ENCODE measurements around the gene AATK. TPM values are rescaled to one million over a fixed set of nuclear protein-coding genes. Genes with fewer than 3 reads are reported as not detected.
A peak's percentile ranks its signal among the peaks of the same experiment; 100 is the strongest.

Gene AATK
- total RNA-seq, 4 donors from 2014 or later, result 4.1 to 17.6 (median 7.4) TPM

- intact Hi-C loops (cut with DNase I), result no loop called here
- no peaks in the 10 kb centered on the region for H3K9me3 ChIP-seq
- H3K4me1 ChIP-seq, result peaks cover 20 to 35% of the 10 kb centered on the region in 2 donors
- H3K27me3 ChIP-seq, result no peaks in the 10 kb centered on the region
- TF ChIP-seq CTCF (IDR thresholded peaks at IDR 0.05) (no peak), POLR2A (IDR thresholded peaks at IDR 0.05) (no peak)
- no peak for DNase-seq
- H3K27ac ChIP-seq, result no peak overlapping the region
- H3K4me3 ChIP-seq (replicated peaks in 1 of 3), result no peak overlapping the region
- WGBS, 2 donors, result 68 to 84% methylated on average over 4 to 7 of the region's 9 CpGs
- peaks cover 8 to 10% of the 10 kb centered on the region in 2 donors for H3K36me3 ChIP-seq
These were observed 74.9 kb downstream of the AATK start for GRCh38 chr17:81091154-81091553.

- DNase-seq, result peak in 1 of 2 donors; percentile 31
- no peaks in the 10 kb centered on the region for H3K9me3 ChIP-seq
- no peak overlapping the region for H3K4me3 ChIP-seq (replicated peaks in 1 of 3)
- H3K27me3 ChIP-seq, result no peaks in the 10 kb centered on the region
- TF ChIP-seq CTCF (IDR thresholded peaks at IDR 0.05) (no peak), POLR2A (IDR thresholded peaks at IDR 0.05) (no peak)
- intact Hi-C loops (cut with DNase I), result no loop called here
- no peak overlapping the region for H3K27ac ChIP-seq
- 80 to 84% methylated on average over 19 to 21 of the region's 26 CpGs for WGBS, 2 donors
- peaks cover 10% of the 10 kb centered on the region in 2 donors for H3K36me3 ChIP-seq
- peaks cover 14 to 29% of the 10 kb centered on the region in 2 donors for H3K4me1 ChIP-seq
These were observed 75.5 kb downstream of the AATK start for GRCh38 chr17:81090361-81091136.

GRCh38 chr17:81086789-81087551 lies 79.1 kb downstream of the AATK start:
- intact Hi-C loops (cut with DNase I), result no loop called here
- no peak for DNase-seq
- WGBS, 2 donors, result 84 to 90% methylated on average over 22 to 28 of the region's 32 CpGs
- H3K27ac ChIP-seq, result no peak overlapping the region
- H3K4me3 ChIP-seq (replicated peaks in 1 of 3), result no peak overlapping the region
- H3K27me3 ChIP-seq, result no peaks in the 10 kb centered on the region
- H3K9me3 ChIP-seq, result no peaks in the 10 kb centered on the region
- H3K4me1 ChIP-seq, result peaks cover 10 to 32% of the 10 kb centered on the region in 2 donors
- peaks cover 10% of the 10 kb centered on the region in 2 donors for H3K36me3 ChIP-seq
- TF ChIP-seq CTCF (IDR thresholded peaks at IDR 0.05) (no peak), POLR2A (IDR thresholded peaks at IDR 0.05) (no peak)

GRCh38 chr17:81085420-81085911 lies 80.6 kb downstream of the AATK start:
- TF ChIP-seq POLR2A (IDR thresholded peaks at IDR 0.05) (no peak), CTCF (IDR thresholded peaks at IDR 0.05) (no peak)
- DNase-seq, result no peak
- peaks cover 10% of the 10 kb centered on the region in 2 donors for H3K36me3 ChIP-seq
- no peak overlapping the region for H3K4me3 ChIP-seq (replicated peaks in 1 of 3)
- H3K27me3 ChIP-seq, result no peaks in the 10 kb centered on the region
- no peaks in the 10 kb centered on the region for H3K9me3 ChIP-seq
- H3K27ac ChIP-seq, result peak overlapping the region in 2 of 3 donors; percentile 10 to 36
- 85 to 86% methylated on average over 20 of the region's 20 CpGs for WGBS, 2 donors
- intact Hi-C loops (cut with DNase I), result no loop called here
- peaks cover 10 to 33% of the 10 kb centered on the region in 2 donors for H3K4me1 ChIP-seq

All from thyroid gland (tissue), 4 donors.